ENCODE measurements around the gene SALL1.

SALL1 gene

GRCh38 chr16:51147776-51148677 lies 3.0 kb downstream of the SALL1 start:
- no peak for TF ChIP-seq PAX5 (IDR thresholded peaks at IDR 0.05; ENCODE audit: insufficient read depth, low read length, severe bottlenecking)
- TF ChIP-seq POLR2AphosphoS5 (IDR thresholded peaks at IDR 0.05; ENCODE audit: low read depth, low read length), result no peak
- TF ChIP-seq SPI1 (IDR thresholded peaks at IDR 0.05; ENCODE audit: low read depth, low read length), result no peak
- TF ChIP-seq POU2F2 (IDR thresholded peaks at IDR 0.05; ENCODE audit: low read depth, low read length), result no peak
- no peak for TF ChIP-seq TAF1 (IDR thresholded peaks at IDR 0.05; ENCODE audit: low read depth, low read length)
- no peak for TF ChIP-seq POLR2A (IDR thresholded peaks at IDR 0.05; ENCODE audit: low read depth, low read length)
- FAIRE-seq (no peak), DNase-seq (ENCODE audit: insufficient read length, low spot score) (no peak)

DNA sequence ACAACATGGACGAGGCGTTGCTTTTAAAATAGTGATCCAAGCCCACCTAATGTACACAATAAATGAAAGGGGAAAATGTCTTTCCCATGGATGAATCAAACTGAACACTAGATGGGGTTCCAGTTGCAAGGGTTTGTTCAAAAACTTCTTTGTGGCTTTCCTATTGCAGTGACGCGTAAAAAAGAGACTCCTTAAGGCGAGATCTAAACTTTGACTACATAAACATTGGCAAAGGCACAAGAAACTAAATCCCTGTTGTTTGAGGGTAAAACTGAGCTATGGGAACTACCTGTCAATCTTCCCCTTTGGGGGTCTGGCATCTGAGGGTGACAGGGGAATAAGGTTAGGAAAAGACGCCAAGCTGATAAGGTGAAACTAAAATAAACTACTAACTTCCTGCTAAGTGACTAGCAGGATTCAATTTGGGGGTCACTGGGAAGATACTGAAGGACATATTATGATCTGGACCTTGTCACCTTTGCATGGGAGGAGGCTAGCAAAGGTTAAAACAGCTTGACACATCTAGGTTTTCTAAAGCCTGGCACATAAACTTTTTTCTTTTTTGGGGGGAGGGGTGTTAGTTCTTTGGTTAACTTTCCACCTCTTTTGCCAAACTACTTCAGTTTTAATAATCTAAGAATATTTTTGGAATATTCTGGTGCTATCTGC lies 4.7 kb downstream of the SALL1 start:
- FAIRE-seq, result no peak
- no peak for TF ChIP-seq POLR2AphosphoS5 (IDR thresholded peaks at IDR 0.05; ENCODE audit: low read depth, low read length)
- no peak for TF ChIP-seq SPI1 (IDR thresholded peaks at IDR 0.05; ENCODE audit: low read depth, low read length)
- TF ChIP-seq POLR2A (IDR thresholded peaks at IDR 0.05; ENCODE audit: low read depth, low read length), result no peak
- TF ChIP-seq POU2F2 (IDR thresholded peaks at IDR 0.05; ENCODE audit: low read depth, low read length), result no peak
- no peak for DNase-seq (ENCODE audit: insufficient read length, low spot score)

GRCh38 chr16:51144203-51144602 lies 6.9 kb downstream of the SALL1 start:
- TF ChIP-seq POU2F2 (IDR thresholded peaks at IDR 0.05; ENCODE audit: low read depth, low read length) (no peak), POLR2AphosphoS5 (IDR thresholded peaks at IDR 0.05; ENCODE audit: low read depth, low read length) (no peak), PAX5 (IDR thresholded peaks at IDR 0.05; ENCODE audit: insufficient read depth, low read length, severe bottlenecking) (no peak), POLR2A (IDR thresholded peaks at IDR 0.05; ENCODE audit: low read depth, low read length) (no peak), SPI1 (IDR thresholded peaks at IDR 0.05; ENCODE audit: low read depth, low read length) (no peak), TAF1 (IDR thresholded peaks at IDR 0.05; ENCODE audit: low read depth, low read length) (no peak)
- FAIRE-seq (no peak), DNase-seq (ENCODE audit: insufficient read length, low spot score) (no peak)

- no peak for DNase-seq (ENCODE audit: insufficient read length, low spot score)
- no peak for FAIRE-seq
- TF ChIP-seq POLR2A (IDR thresholded peaks at IDR 0.05; ENCODE audit: low read depth, low read length), result no peak
- no peak for TF ChIP-seq TAF1 (IDR thresholded peaks at IDR 0.05; ENCODE audit: low read depth, low read length)
- TF ChIP-seq SPI1 (IDR thresholded peaks at IDR 0.05; ENCODE audit: low read depth, low read length), result no peak
- no peak for TF ChIP-seq POU2F2 (IDR thresholded peaks at IDR 0.05; ENCODE audit: low read depth, low read length)
Observed at GRCh38 chr16:51143196-51143977, 7.7 kb downstream of the SALL1 start.

DNA sequence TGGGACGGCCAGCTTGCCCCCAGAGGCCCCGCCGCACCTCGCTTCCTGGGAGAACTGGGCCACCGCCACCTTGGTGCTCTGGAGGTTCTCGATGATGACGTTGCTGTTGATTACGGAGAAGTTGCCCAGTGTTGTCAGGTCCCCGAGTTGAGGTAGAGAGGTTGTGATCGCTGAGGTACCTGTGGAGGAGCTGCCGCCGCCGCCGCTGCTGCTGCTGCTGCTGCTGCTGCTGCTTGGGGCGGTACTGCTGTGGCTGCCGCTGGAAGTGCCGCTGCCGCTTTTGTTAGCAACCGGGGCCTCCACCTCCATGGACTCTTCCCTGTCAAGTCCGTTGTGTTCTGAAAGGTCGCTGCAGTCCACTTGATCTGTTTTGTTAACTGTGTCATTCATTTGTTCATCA lies 9.5 kb downstream of the SALL1 start:
- FAIRE-seq, result no peak
- TF ChIP-seq PAX5 (IDR thresholded peaks at IDR 0.05; ENCODE audit: insufficient read depth, low read length, severe bottlenecking), result no peak
- TF ChIP-seq TAF1 (IDR thresholded peaks at IDR 0.05; ENCODE audit: low read depth, low read length), result no peak
- TF ChIP-seq POLR2A (IDR thresholded peaks at IDR 0.05; ENCODE audit: low read depth, low read length), result no peak
- TF ChIP-seq SPI1 (IDR thresholded peaks at IDR 0.05; ENCODE audit: low read depth, low read length), result no peak
- no peak for TF ChIP-seq POU2F2 (IDR thresholded peaks at IDR 0.05; ENCODE audit: low read depth, low read length)
- TF ChIP-seq POLR2AphosphoS5 (IDR thresholded peaks at IDR 0.05; ENCODE audit: low read depth, low read length), result no peak
- no peak for DNase-seq (ENCODE audit: insufficient read length, low spot score)

- no peak for FAIRE-seq
- TF ChIP-seq SPI1 (IDR thresholded peaks at IDR 0.05; ENCODE audit: low read depth, low read length), result no peak
- TF ChIP-seq POLR2AphosphoS5 (IDR thresholded peaks at IDR 0.05; ENCODE audit: low read depth, low read length), result no peak
- TF ChIP-seq PAX5 (IDR thresholded peaks at IDR 0.05; ENCODE audit: insufficient read depth, low read length, severe bottlenecking), result no peak
- no peak for TF ChIP-seq TAF1 (IDR thresholded peaks at IDR 0.05; ENCODE audit: low read depth, low read length)
- TF ChIP-seq POLR2A (IDR thresholded peaks at IDR 0.05; ENCODE audit: low read depth, low read length), result no peak
- TF ChIP-seq POU2F2 (IDR thresholded peaks at IDR 0.05; ENCODE audit: low read depth, low read length), result no peak
- no peak for DNase-seq (ENCODE audit: insufficient read length, low spot score)
Observed at GRCh38 chr16:51141106-51141505, 10.0 kb downstream of the SALL1 start.

- TF ChIP-seq SPI1 (IDR thresholded peaks at IDR 0.05; ENCODE audit: low read depth, low read length), result no peak
- no peak for TF ChIP-seq PAX5 (IDR thresholded peaks at IDR 0.05; ENCODE audit: insufficient read depth, low read length, severe bottlenecking)
- TF ChIP-seq TAF1 (IDR thresholded peaks at IDR 0.05; ENCODE audit: low read depth, low read length), result no peak
- no peak for TF ChIP-seq POLR2AphosphoS5 (IDR thresholded peaks at IDR 0.05; ENCODE audit: low read depth, low read length)
- TF ChIP-seq POU2F2 (IDR thresholded peaks at IDR 0.05; ENCODE audit: low read depth, low read length), result no peak
- no peak for TF ChIP-seq POLR2A (IDR thresholded peaks at IDR 0.05; ENCODE audit: low read depth, low read length)
- DNase-seq (ENCODE audit: insufficient read length, low spot score) (no peak), FAIRE-seq (no peak)
Observed at GRCh38 chr16:51140112-51140511, 11.0 kb downstream of the SALL1 start.

DNA sequence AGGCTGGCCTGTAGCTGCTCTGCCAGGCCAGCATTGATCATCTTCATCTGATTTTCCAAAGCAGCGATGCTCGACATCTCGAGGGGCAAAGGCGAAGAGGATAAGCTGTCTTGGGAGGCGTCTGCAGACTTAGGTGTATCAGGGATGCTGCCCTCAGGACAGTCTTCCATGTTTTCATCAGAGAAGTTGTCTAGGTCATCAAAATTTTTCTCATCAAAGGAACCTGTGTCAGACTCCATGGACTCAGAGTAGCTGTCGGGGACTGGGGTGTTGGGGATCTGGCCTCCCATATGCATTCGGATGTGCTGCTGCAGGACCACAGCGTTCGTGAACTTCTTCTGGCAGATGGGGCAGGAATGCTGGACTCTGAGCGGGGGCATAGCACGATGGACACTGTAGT lies 11.5 kb downstream of the SALL1 start:
- no peak for FAIRE-seq
- TF ChIP-seq POU2F2 (IDR thresholded peaks at IDR 0.05; ENCODE audit: low read depth, low read length) (no peak), PAX5 (IDR thresholded peaks at IDR 0.05; ENCODE audit: insufficient read depth, low read length, severe bottlenecking) (no peak), POLR2A (IDR thresholded peaks at IDR 0.05; ENCODE audit: low read depth, low read length) (no peak), SPI1 (IDR thresholded peaks at IDR 0.05; ENCODE audit: low read depth, low read length) (no peak), TAF1 (IDR thresholded peaks at IDR 0.05; ENCODE audit: low read depth, low read length) (no peak)
- no peak for DNase-seq (ENCODE audit: insufficient read length, low spot score)

DNA sequence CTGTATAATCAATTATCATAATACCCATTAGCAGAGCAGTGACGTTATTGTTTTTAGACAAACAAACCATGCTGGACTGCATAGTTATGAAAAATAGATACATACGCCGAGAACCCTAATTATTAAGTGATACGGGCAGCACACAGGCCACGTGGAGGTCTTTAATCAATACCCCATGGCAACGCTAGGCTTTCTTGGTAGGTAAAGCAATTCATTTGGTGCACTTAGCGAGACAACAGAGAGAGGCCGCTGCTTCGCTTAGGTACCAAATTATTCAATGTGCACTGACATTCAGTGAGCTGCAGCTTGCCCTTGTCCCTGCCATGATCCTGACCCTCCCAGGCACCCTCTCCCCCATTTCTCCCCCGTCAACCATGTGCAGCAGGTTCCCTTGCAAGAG lies 12.9 kb downstream of the SALL1 start:
- TF ChIP-seq POLR2AphosphoS5 (IDR thresholded peaks at IDR 0.05; ENCODE audit: low read depth, low read length) (no peak), SPI1 (IDR thresholded peaks at IDR 0.05; ENCODE audit: low read depth, low read length) (no peak), POLR2A (IDR thresholded peaks at IDR 0.05; ENCODE audit: low read depth, low read length) (no peak), TAF1 (IDR thresholded peaks at IDR 0.05; ENCODE audit: low read depth, low read length) (no peak), PAX5 (IDR thresholded peaks at IDR 0.05; ENCODE audit: insufficient read depth, low read length, severe bottlenecking) (no peak), POU2F2 (IDR thresholded peaks at IDR 0.05; ENCODE audit: low read depth, low read length) (no peak)
- no peak for FAIRE-seq
- DNase-seq (ENCODE audit: insufficient read length, low spot score), result no peak
